Stimulated activated CD4-positive, alpha-beta T cell treated with anti-CD3 and anti-CD28 coated beads, Interleukin-2, amount 100 ng/mL, for 24 hours (primary cell): ENCODE results near the gene C10orf67.

ENCODE experiments used
- DNase-seq, 2 donors: peaks; one replicate each; pipeline ENCODE4 v3.0.0-alpha.2; 2020

C10orf67 gene

DNA sequence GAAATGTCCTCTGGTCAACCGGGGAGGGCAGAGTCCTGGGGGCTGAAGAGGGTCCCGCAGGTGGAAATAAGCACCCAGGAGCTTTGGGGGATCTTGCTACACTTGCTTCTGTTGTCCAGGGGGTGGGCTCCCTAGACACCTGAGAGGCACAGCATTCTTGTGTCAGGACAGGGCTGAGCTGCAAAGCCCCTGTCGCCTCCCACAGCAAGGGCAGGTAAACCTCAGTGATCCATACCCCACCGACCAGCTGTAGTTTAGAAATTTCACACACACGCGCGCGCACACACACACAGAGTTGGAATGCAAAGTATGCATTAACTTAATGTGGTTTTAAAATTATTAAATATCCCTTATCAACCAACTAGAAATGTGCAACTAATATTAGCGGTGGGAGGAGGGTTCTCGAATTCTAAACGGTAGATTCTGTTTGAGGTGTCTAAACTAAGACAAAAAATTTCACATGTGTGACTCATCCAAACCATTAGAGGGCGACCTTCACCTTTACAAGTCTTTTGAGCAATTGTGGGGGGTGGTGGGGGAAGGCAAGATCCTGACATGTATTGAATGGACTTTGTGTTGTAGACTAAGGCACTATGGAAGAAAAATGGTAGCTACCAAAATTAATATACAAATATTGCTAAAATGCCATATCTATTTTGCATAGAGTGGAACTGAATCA, 186.8 kb downstream of the C10orf67 start:
- DNase-seq, result no peak

DNA sequence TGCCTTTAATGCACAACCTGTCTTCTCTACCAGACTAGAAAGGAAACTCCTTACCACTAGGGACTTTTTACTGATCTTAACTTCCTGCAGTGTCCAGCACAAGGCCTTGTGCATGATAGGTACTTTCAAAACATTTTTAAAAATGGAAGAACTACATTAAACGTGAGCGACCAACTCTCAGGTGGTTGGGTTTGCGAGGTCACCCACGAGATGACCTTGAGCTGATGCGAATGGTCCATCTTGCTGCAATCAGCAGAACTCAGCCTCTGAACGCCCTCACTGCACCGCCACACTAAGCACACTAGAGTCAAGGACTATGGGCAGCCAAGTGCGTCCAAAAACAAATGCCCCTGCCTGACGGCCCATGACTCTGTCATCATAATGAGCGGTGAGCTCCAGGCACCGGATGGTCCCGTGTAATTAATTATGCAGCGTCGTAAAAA, 187.3 kb downstream of the C10orf67 start:
- DNase-seq, result no peak

DNA sequence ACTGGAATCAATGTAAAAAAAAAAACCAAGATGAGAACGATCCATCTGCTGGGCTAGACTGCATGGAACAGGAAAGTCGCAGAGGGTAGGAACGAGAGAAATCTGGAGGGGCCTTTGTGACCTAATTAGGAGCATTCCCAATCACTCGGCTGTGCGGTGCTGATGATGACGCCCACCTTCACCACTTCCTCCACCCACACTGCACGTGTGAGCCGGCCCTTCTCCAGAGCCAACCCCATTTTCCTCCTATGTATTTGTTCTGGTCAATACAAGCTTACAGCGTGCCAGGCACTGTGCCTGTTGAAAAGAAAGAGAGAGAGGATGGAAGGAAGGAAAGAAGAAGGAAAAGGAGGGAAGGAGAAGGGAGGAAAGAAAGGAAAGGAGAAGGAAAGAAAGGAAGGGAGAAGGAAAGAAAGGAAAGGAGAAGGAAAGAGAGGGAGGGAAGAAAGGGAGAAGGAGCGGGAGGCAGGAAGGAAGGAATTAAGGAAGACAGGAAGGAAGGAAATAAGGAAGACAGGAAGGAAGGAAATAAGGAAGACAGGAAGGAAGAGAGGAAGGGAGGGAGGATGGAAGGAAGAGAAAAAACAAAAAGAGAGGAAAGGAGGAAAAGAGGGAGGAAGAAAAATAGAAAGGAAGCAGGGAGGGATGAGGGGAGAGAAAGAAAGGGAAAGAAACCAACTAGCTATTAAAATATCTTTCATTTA, 188.0 kb downstream of the C10orf67 start:
- DNase-seq, result no peak

DNA sequence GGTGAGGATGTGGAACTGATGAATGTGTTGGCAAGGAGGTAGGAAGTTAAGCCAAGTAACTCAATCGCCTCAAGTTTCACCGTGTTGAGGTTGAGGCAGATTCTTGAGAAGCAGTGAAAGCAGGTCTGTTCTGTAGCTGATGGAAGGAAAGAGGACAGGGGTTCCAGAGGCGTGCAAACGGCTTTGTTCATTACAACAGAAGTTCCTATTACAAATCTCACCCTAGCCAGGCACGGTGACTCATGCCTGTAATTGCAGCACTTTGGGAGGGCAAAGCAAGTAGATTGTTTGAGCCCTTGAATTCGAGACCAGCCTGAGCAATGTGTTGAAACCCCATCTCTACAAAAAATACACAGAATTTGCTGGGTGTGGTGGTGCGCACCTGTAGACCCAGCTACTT, 189.4 kb downstream of the C10orf67 start:
- no peak for DNase-seq
